ENCODE measurements around the gene CACNA1H. TPM values are rescaled to one million over a fixed set of nuclear protein-coding genes. Genes with fewer than 3 reads are reported as not detected.

Gene CACNA1H
- total RNA-seq, 4 donors from 2014 or later: 17.0 to 63.6 (median 39.5) TPM

- Histone ChIP-seq H3K4me1 (peaks cover 0 to 29% (median 17%) of the 10 kb centered on the region in 4 donors), H3K27me3 (peaks cover 58% of the 10 kb centered on the region), H3K36me3 (no peaks in the 10 kb centered on the region), H3K9me3 (no peaks in the 10 kb centered on the region), H3K4me3 (peak overlapping the region; percentile 23 to 52 (median 30)), H3K27ac (peak overlapping the region; percentile 45 to 79 (median 59))
- 5% methylated on average over 32 of the region's 40 CpGs; no CpG with 5 or more reads in 1 of the 2 donors for WGBS, 2 donors (ENCODE audit: low coverage in 1 of 2)
- DNase-seq: no peak
- intact Hi-C loops (cut with DNase I; ENCODE audit: low total_unique reads) (no loop called here), in situ Hi-C loops (cut with MboI; ENCODE audit: low pct_ligation_motif_present in 1 of 4, low pct_unique_long_range_greater_than_20kb in 1 of 4, low sequenced_read_pairs in 3 of 4) (no loop called here)
- TF ChIP-seq POLR2A (IDR thresholded peaks at IDR 0.05): no peak
- no peak for TF ChIP-seq EP300 (IDR thresholded peaks at IDR 0.05; ENCODE audit: low read depth)
- TF ChIP-seq CTCF (IDR thresholded peaks at IDR 0.05): no peak
- TF ChIP-seq POLR2AphosphoS5 (IDR thresholded peaks at IDR 0.05): no peak
Observed at GRCh38 chr16:1152123-1152638, 725 bp upstream of the CACNA1H start.

- H3K36me3 ChIP-seq: no peaks in the 10 kb centered on the region
- peaks cover 72% of the 10 kb centered on the region for H3K27me3 ChIP-seq
- no peaks in the 10 kb centered on the region for H3K9me3 ChIP-seq
- H3K27ac ChIP-seq: peak overlapping the region; percentile 76 to 92 (median 84)
- H3K4me1 ChIP-seq: peaks cover 6 to 40% (median 23%) of the 10 kb centered on the region in 4 donors
- DNase-seq: no peak
- TF ChIP-seq POLR2AphosphoS5 (IDR thresholded peaks at IDR 0.05): no peak
- TF ChIP-seq EP300 (IDR thresholded peaks at IDR 0.05; ENCODE audit: low read depth): no peak
- no peak for TF ChIP-seq CTCF (IDR thresholded peaks at IDR 0.05)
- no peak for TF ChIP-seq POLR2A (IDR thresholded peaks at IDR 0.05)
- H3K4me3 ChIP-seq: peak overlapping the region; percentile 34 to 49 (median 48)
- intact Hi-C loops (cut with DNase I; ENCODE audit: low total_unique reads): no loop called here
- in situ Hi-C loops (cut with MboI; ENCODE audit: low pct_ligation_motif_present in 1 of 4, low pct_unique_long_range_greater_than_20kb in 1 of 4, low sequenced_read_pairs in 3 of 4): no loop called here
- WGBS, 2 donors (ENCODE audit: low coverage in 1 of 2): 8% methylated on average over 23 of the region's 94 CpGs; no CpG with 5 or more reads in 1 of the 2 donors
Observed at GRCh38 chr16:1153480-1154160, 714 bp downstream of the CACNA1H start.

GRCh38 chr16:1154291-1154886, 1.5 kb downstream of the CACNA1H start:
- intact Hi-C loops (cut with DNase I; ENCODE audit: low total_unique reads): no loop called here
- H3K4me1 ChIP-seq: peaks cover 10 to 46% (median 26%) of the 10 kb centered on the region in 4 donors
- H3K4me3 ChIP-seq: peak overlapping the region; percentile 9 to 49 (median 48)
- TF ChIP-seq POLR2AphosphoS5 (IDR thresholded peaks at IDR 0.05) (peak in 2 of 3 donors; percentile 43 to 46), POLR2A (IDR thresholded peaks at IDR 0.05) (peak; percentile 11), CTCF (IDR thresholded peaks at IDR 0.05) (no peak), EP300 (IDR thresholded peaks at IDR 0.05; ENCODE audit: low read depth) (no peak)
- peak overlapping the region; percentile 76 to 92 (median 84) for H3K27ac ChIP-seq
- WGBS, 2 donors (ENCODE audit: low coverage in 1 of 2): 24% methylated on average over 5 to 30 of the region's 31 CpGs
- in situ Hi-C loops (cut with MboI; ENCODE audit: low pct_ligation_motif_present in 1 of 4, low pct_unique_long_range_greater_than_20kb in 1 of 4, low sequenced_read_pairs in 3 of 4): no loop called here
- H3K27me3 ChIP-seq: peaks cover 80% of the 10 kb centered on the region
- no peaks in the 10 kb centered on the region for H3K36me3 ChIP-seq
- no peaks in the 10 kb centered on the region for H3K9me3 ChIP-seq
- DNase-seq: no peak

GRCh38 chr16:1154887-1155331, 2.0 kb downstream of the CACNA1H start:
- no peaks in the 10 kb centered on the region for H3K9me3 ChIP-seq
- intact Hi-C loops (cut with DNase I; ENCODE audit: low total_unique reads): no loop called here
- WGBS, 2 donors (ENCODE audit: low coverage in 1 of 2): 10 to 37% methylated on average over 2 to 23 of the region's 23 CpGs
- DNase-seq: no peak
- peak overlapping the region; percentile 76 to 92 (median 84) for H3K27ac ChIP-seq
- H3K36me3 ChIP-seq: no peaks in the 10 kb centered on the region
- TF ChIP-seq POLR2A (IDR thresholded peaks at IDR 0.05) (no peak), CTCF (IDR thresholded peaks at IDR 0.05) (no peak), EP300 (IDR thresholded peaks at IDR 0.05; ENCODE audit: low read depth) (no peak)
- peaks cover 14 to 51% (median 28%) of the 10 kb centered on the region in 4 donors for H3K4me1 ChIP-seq
- peak overlapping the region; percentile 9 to 49 (median 48) for H3K4me3 ChIP-seq
- peaks cover 85% of the 10 kb centered on the region for H3K27me3 ChIP-seq
- in situ Hi-C loops (cut with MboI; ENCODE audit: low pct_ligation_motif_present in 1 of 4, low pct_unique_long_range_greater_than_20kb in 1 of 4, low sequenced_read_pairs in 3 of 4): no loop called here
